ENCODE data around the gene TAF6L.

- TF ChIP-seq POLR2AphosphoS5 (IDR thresholded peaks at IDR 0.05) (no peak), CTCF (IDR thresholded peaks at IDR 0.05; ENCODE audit: poor library complexity, severe bottlenecking) (no peak), SMC3 (conservative IDR thresholded peaks at IDR 0.05; ENCODE audit: poor library complexity) (no peak)
Observed at GRCh38 chr11:62757846-62758788, 13.1 kb upstream of the TAF6L start.

All from neural cell (in vitro differentiated cells).